ENCODE data around the gene GPD2. TPM values are rescaled to one million over a fixed set of nuclear protein-coding genes. Genes with fewer than 3 reads are reported as not detected.

The GPD2 gene
- total and polyA plus RNA-seq, 2 of the 13 experiments (the other 11 are each of a cell fraction or from before 2014, with no cell fraction given): not detected

DNA sequence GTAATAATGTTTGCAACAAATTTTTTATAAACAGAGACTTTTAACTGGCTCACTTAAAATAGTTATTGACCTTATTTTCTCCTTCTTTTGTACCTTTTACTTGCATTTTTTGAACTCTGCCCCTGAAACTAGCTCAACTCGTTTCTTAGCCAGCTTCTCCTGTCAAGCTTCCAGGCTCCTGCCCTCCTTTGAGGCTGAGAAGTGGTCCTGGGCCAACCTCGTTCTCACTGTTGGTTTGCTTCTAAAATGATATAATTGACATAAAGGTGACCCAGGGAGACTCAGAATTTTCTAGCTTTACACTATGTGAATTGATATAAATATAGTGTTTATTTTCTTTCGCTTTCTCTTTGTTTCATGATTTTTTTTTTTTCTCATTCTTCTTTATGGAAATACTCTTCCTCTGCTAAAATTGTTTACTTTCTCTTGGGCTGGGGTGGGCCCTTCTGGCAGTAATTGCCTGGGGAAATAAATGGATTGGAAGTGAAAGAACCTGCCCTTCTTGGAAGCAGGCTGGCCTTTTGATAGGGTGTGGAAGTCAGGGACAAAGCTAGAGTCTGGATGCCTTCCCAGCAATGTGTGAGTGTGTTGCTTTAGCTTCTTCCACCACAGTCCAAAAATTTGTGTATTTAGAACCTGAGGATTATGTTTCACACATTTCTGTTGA lies 30.7 kb downstream of the GPD2 start:
- H3K4me2 ChIP-seq (ENCODE audit: low read depth, low read length): no peak overlapping the region
- intact Hi-C loops (cut with micrococcal nuclease; ENCODE audit: unreplicated experiment): no loop called here
- H3K4me1 ChIP-seq (ENCODE audit: insufficient read depth, low read length): no peaks in the 10 kb centered on the region
- TF ChIP-seq ZNF547 (CRISPR knock-in tag; IDR thresholded peaks at IDR 0.05): no peak
- H3K27ac ChIP-seq (ENCODE audit: extremely low read length, insufficient read depth, low read length): no peak overlapping the region
- no peaks in the 10 kb centered on the region for H4K20me1 ChIP-seq (ENCODE audit: insufficient read depth, low read length)
- CTCF ChIA-PET (ENCODE audit: low intra/inter-chr PET ratio, low total read pairs): no interaction called here
- BruUV-seq (replicated peaks): no TSS peak
- DNase-seq (ENCODE audit: low spot score) (no peak), ATAC-seq (no peak), FAIRE-seq (no peak)
- H3K36me3 ChIP-seq (replicated peaks in 1 of 2; ENCODE audit: control insufficient read depth in 1 of 2, insufficient read depth in 2 of 2, low read length in 2 of 2): no peaks in the 10 kb centered on the region
- H2AFZ ChIP-seq (ENCODE audit: low read length): no peak overlapping the region
- H3K9me3 ChIP-seq (ENCODE audit: low read length): no peaks in the 10 kb centered on the region
- no peak overlapping the region for H3K4me3 ChIP-seq (replicated peaks in 1 of 3; ENCODE audit: insufficient read depth in 1 of 3, low read depth in 2 of 3, low read length in 3 of 3)
- 2% methylated on average over 3 of the region's 3 CpGs for WGBS (ENCODE audit: low lambda C conversion rate)
- in situ Hi-C loops (cut with HindIII; ENCODE audit: extremely low pct_ligation_motif_present, low pct_unique_long_range_greater_than_20kb): no loop called here
- no peaks in the 10 kb centered on the region for H3K27me3 ChIP-seq (ENCODE audit: control insufficient read depth in 1 of 2, insufficient read depth in 2 of 2, low read length in 2 of 2)
- POLR2A ChIA-PET: no interaction called here
- H3K79me2 ChIP-seq (ENCODE audit: insufficient read depth, low read length): no peaks in the 10 kb centered on the region
- H3K9ac ChIP-seq (ENCODE audit: insufficient read depth, low read depth, low read length): no peak overlapping the region

DNA sequence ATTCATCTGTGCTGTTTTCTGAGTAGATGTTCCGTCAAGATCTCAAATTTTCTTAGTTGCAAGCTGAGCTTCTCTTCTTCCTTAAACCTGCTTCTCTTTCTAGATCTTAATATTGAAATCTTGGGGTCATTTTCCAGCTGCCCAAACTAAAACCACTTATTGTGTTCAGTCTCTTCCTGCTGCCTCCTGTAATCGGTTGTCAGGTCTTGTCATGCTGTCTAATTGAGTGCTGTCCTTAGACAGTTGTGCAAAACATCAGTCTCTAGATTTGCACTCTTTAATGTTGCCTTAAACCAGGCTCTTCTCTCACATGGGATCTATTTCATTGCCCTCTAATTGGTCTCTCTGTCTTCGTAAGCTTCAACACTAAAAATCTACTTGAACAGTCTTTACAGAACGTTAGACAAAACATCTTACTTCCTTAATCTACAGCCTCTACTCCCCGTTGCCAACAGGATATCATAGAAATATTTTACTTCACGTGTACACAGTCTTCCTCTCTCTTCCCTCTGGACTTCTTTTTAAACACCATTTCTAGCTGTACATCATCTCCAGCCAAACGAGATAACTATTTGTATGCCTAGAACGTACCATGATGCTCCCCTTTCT lies 34.9 kb downstream of the GPD2 start:
- in situ Hi-C loops (cut with HindIII; ENCODE audit: extremely low pct_ligation_motif_present, low pct_unique_long_range_greater_than_20kb): no loop called here
- 6% methylated on average over 8 of the region's 8 CpGs for WGBS (ENCODE audit: low lambda C conversion rate)
- H3K9me3 ChIP-seq (ENCODE audit: low read length): no peaks in the 10 kb centered on the region
- no peak overlapping the region for H3K4me2 ChIP-seq (ENCODE audit: low read depth, low read length)
- TF ChIP-seq, protein P1, sequence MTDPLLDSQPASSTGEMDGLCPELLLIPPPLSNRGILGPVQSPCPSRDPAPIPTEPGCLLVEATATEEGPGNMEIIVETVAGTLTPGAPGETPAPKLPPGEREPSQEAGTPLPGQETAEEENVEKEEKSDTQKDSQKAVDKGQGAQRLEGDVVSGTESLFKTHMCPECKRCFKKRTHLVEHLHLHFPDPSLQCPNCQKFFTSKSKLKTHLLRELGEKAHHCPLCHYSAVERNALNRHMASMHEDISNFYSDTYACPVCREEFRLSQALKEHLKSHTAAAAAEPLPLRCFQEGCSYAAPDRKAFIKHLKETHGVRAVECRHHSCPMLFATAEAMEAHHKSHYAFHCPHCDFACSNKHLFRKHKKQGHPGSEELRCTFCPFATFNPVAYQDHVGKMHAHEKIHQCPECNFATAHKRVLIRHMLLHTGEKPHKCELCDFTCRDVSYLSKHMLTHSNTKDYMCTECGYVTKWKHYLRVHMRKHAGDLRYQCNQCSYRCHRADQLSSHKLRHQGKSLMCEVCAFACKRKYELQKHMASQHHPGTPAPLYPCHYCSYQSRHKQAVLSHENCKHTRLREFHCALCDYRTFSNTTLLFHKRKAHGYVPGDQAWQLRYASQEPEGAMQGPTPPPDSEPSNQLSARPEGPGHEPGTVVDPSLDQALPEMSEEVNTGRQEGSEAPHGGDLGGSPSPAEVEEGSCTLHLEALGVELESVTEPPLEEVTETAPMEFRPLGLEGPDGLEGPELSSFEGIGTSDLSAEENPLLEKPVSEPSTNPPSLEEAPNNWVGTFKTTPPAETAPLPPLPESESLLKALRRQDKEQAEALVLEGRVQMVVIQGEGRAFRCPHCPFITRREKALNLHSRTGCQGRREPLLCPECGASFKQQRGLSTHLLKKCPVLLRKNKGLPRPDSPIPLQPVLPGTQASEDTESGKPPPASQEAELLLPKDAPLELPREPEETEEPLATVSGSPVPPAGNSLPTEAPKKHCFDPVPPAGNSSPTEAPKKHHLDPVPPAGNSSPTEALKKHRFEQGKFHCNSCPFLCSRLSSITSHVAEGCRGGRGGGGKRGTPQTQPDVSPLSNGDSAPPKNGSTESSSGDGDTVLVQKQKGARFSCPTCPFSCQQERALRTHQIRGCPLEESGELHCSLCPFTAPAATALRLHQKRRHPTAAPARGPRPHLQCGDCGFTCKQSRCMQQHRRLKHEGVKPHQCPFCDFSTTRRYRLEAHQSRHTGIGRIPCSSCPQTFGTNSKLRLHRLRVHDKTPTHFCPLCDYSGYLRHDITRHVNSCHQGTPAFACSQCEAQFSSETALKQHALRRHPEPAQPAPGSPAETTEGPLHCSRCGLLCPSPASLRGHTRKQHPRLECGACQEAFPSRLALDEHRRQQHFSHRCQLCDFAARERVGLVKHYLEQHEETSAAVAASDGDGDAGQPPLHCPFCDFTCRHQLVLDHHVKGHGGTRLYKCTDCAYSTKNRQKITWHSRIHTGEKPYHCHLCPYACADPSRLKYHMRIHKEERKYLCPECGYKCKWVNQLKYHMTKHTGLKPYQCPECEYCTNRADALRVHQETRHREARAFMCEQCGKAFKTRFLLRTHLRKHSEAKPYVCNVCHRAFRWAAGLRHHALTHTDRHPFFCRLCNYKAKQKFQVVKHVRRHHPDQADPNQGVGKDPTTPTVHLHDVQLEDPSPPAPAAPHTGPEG (CRISPR knock-in tag; IDR thresholded peaks at IDR 0.05): no peak
- no peak for TF ChIP-seq ZBTB42 (CRISPR knock-in tag; IDR thresholded peaks at IDR 0.05)
- H3K4me1 ChIP-seq (ENCODE audit: insufficient read depth, low read length): no peaks in the 10 kb centered on the region
- no peaks in the 10 kb centered on the region for H3K36me3 ChIP-seq (replicated peaks in 1 of 2; ENCODE audit: control insufficient read depth in 1 of 2, insufficient read depth in 2 of 2, low read length in 2 of 2)
- BruUV-seq (replicated peaks): no TSS peak
- H4K20me1 ChIP-seq (ENCODE audit: insufficient read depth, low read length): no peaks in the 10 kb centered on the region
- H3K27ac ChIP-seq (ENCODE audit: extremely low read length, insufficient read depth, low read length): no peak overlapping the region
- CTCF ChIA-PET (ENCODE audit: low intra/inter-chr PET ratio, low total read pairs): no interaction called here
- FAIRE-seq (no peak), DNase-seq (ENCODE audit: low spot score) (no peak), ATAC-seq (no peak)
- POLR2A ChIA-PET: no interaction called here
- H2AFZ ChIP-seq (ENCODE audit: low read length): no peak overlapping the region
- no peaks in the 10 kb centered on the region for H3K27me3 ChIP-seq (ENCODE audit: control insufficient read depth in 1 of 2, insufficient read depth in 2 of 2, low read length in 2 of 2)
- H3K79me2 ChIP-seq (ENCODE audit: insufficient read depth, low read length): no peaks in the 10 kb centered on the region
- intact Hi-C loops (cut with micrococcal nuclease; ENCODE audit: unreplicated experiment): no loop called here
- H3K4me3 ChIP-seq (replicated peaks in 1 of 3; ENCODE audit: insufficient read depth in 1 of 3, low read depth in 2 of 3, low read length in 3 of 3): no peak overlapping the region
- H3K9ac ChIP-seq (ENCODE audit: insufficient read depth, low read depth, low read length): no peak overlapping the region
